Activated CD8-positive, alpha-beta memory T cell treated with anti-CD3 and anti-CD28 coated beads, Interleukin-2, amount 50 U/mL, for 24 hours (primary cell): ENCODE measurements around the gene RBAK.
"Not testable (repeated sequence)": the region's sequence is repeated elsewhere in the genome, so short reads cannot be mapped to it uniquely, and the experiment has no call there.

Experiments used
- DNase-seq: peaks from one replicate; pipeline ENCODE4 v3.0.0-alpha.2; 2020; ENCODE audit errors: extremely low read depth

RBAK gene

GRCh38 chr7:5045558-5046396 lies at the start of gene RBAK:
Gene RBAK, plus strand, starts transcription at chr7:5045860. Its CDS starts 2,217 bp downstream, at chr7:5048077.
- DNase-seq, result peak; percentile 73

GRCh38 chr7:4996696-4997222 lies 48.9 kb upstream of the RBAK start:
- DNase-seq, result no peak

GRCh38 chr7:4998244-4998643 lies 47.4 kb upstream of the RBAK start:
- DNase-seq, result no peak

- DNase-seq, result no peak
Measured at GRCh38 chr7:4998910-4999309, 46.8 kb upstream of the RBAK start.

- no peak for DNase-seq
Measured at GRCh38 chr7:4999369-4999950, 46.2 kb upstream of the RBAK start.

- no peak for DNase-seq
Measured at GRCh38 chr7:5001003-5001402, 44.7 kb upstream of the RBAK start.

GRCh38 chr7:5001911-5002310 lies 43.7 kb upstream of the RBAK start:
- no peak for DNase-seq

- DNase-seq, result no peak
Measured at GRCh38 chr7:5005066-5005465, 40.6 kb upstream of the RBAK start.

GRCh38 chr7:5012985-5013384 lies 32.7 kb upstream of the RBAK start:
- no peak for DNase-seq

GRCh38 chr7:5015936-5016335 lies 29.7 kb upstream of the RBAK start:
- not testable (repeated sequence) for DNase-seq

GRCh38 chr7:5017626-5018025 lies 28.0 kb upstream of the RBAK start:
- DNase-seq, result not testable (repeated sequence)

GRCh38 chr7:5020098-5020497 lies 25.6 kb upstream of the RBAK start:
- DNase-seq, result no peak

- not testable (repeated sequence) for DNase-seq
Measured at GRCh38 chr7:5020976-5021550, 24.6 kb upstream of the RBAK start.

- not testable (repeated sequence) for DNase-seq
Measured at GRCh38 chr7:5023626-5024025, 22.0 kb upstream of the RBAK start.

GRCh38 chr7:5027796-5028410 lies 17.8 kb upstream of the RBAK start:
- DNase-seq, result not testable (repeated sequence)

- DNase-seq, result not testable (repeated sequence)
Measured at GRCh38 chr7:5033186-5033585, 12.5 kb upstream of the RBAK start.

GRCh38 chr7:5035276-5035675 lies 10.4 kb upstream of the RBAK start:
- no peak for DNase-seq

GRCh38 chr7:5036446-5036845 lies 9.2 kb upstream of the RBAK start:
- DNase-seq, result no peak

- DNase-seq, result no peak
Measured at GRCh38 chr7:5041047-5041446, 4.6 kb upstream of the RBAK start.

GRCh38 chr7:5043661-5044060 lies 2.0 kb upstream of the RBAK start:
- no peak for DNase-seq

- DNase-seq, result not testable (repeated sequence)
Measured at GRCh38 chr7:5046397-5046732, 705 bp downstream of the RBAK start.

GRCh38 chr7:5047127-5047526 lies 1.5 kb downstream of the RBAK start:
- DNase-seq, result not testable (repeated sequence)
